ENCODE measurements around the gene TTC23. TPM values are rescaled to one million over a fixed set of nuclear protein-coding genes. Genes with fewer than 3 reads are reported as not detected.

Gene TTC23
- total and polyA plus RNA-seq, 7 experiments from 2014 or later: 0.34 to 4.0 (median 0.92) TPM

DNA sequence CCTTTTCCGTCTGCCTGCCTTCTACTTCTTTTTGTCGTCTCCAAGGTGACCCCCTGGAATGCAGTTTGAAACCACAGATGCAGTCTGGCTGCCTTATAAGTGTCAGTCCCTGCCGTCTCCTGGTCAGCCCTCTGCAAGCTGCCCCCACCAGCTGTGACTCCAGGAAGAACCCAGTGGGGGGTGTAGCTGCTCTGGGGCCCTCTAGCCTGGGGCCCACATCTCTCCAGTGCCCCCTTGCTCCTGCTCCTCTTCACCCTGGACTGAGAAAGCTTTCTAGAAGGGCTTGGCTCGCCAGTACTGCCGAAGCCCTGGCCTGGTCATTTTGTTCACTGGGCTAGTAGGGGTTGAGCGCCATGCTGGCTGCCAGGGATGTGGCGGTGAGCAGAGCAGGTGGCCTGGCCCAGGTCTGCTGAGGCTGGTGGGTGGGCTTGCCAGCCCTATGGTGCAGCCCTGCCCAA is 123.2 kb downstream of the TTC23 start:
- H3K36me3 Mint-ChIP-seq: no peaks in the 10 kb centered on the region
- Histone ChIP-seq H3K4me3 (ENCODE audit: low read length) (no peak overlapping the region), H3K36me3 (ENCODE audit: control insufficient read depth in 2 of 3, insufficient read depth in 3 of 3, low read length in 3 of 3) (no peaks in the 10 kb centered on the region), H3K27ac (ENCODE audit: low read depth, low read length) (no peak overlapping the region), H3K27me3 (ENCODE audit: control insufficient read depth in 2 of 2, insufficient read depth in 2 of 2, low read length in 2 of 2) (no peaks in the 10 kb centered on the region), H3K4me1 (ENCODE audit: control insufficient read depth in 2 of 2, insufficient read depth in 2 of 2, low read length in 2 of 2) (no peaks in the 10 kb centered on the region), H3K9me3 (ENCODE audit: control insufficient read depth in 2 of 3, low read length in 3 of 3) (no peaks in the 10 kb centered on the region)
- intact Hi-C loops (cut with micrococcal nuclease): no loop called here
- H3K9me3 Mint-ChIP-seq: no peaks in the 10 kb centered on the region
- no peak for DNase-seq
- ChIA-PET CTCF (no interaction called here), POLR2A (no interaction called here)
- no peak for ATAC-seq
- peaks cover 0 to 3% (median 0%) of the 10 kb centered on the region in 5 donors for H3K27me3 Mint-ChIP-seq
- H3K27ac Mint-ChIP-seq: no peak overlapping the region
- no peak overlapping the region for H3K4me3 Mint-ChIP-seq
- H3K4me1 Mint-ChIP-seq: no peaks in the 10 kb centered on the region

DNA sequence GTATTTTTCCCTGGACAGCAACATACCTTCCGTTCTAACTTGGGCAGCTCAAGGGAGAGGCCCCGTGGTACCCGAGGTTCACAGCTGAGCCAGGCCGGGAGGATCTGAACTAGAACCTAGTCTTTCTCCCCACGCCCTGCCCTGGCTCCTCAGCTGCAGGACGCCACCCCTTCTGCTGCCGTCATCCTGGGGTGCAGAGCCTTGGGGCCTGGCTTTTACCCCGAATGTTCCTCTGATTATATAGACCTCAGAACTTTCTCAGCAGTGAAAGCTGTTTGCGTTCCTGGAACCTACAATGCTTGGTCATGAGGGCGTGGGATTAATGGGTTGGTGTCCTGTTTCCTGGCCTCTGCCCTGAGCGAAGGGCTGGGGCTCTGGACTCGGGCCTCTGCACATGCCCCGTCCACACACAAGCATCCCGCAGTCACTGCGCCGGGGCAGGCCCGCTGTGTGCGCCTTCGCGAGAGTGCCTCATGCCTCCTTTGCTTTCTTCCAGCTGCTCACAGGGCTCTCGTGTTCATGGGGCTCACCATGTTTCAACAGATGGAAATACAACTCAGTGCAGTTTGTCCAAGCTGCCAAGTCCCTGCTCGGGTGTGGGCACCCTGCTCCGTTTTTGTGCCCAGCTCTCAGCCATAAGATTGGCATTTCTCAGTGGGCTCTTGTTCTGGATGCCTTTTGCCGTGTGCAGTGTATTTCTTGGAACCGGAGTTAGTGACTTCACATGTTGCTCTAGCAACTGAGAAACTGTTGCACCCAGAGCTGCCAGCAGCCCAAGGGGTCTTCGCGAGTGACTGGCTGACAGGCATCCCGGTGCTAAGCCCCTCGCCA is 124.1 kb downstream of the TTC23 start:
- ChIA-PET POLR2A (no interaction called here), CTCF (no interaction called here)
- no peak overlapping the region for H3K4me3 Mint-ChIP-seq
- intact Hi-C loops (cut with micrococcal nuclease): no loop called here
- Histone ChIP-seq H3K36me3 (ENCODE audit: control insufficient read depth in 2 of 3, insufficient read depth in 3 of 3, low read length in 3 of 3) (no peaks in the 10 kb centered on the region), H3K27ac (ENCODE audit: low read depth, low read length) (no peak overlapping the region), H3K9me3 (ENCODE audit: control insufficient read depth in 2 of 3, low read length in 3 of 3) (no peaks in the 10 kb centered on the region), H3K4me1 (ENCODE audit: control insufficient read depth in 2 of 2, insufficient read depth in 2 of 2, low read length in 2 of 2) (no peaks in the 10 kb centered on the region), H3K27me3 (ENCODE audit: control insufficient read depth in 2 of 2, insufficient read depth in 2 of 2, low read length in 2 of 2) (no peaks in the 10 kb centered on the region), H3K4me3 (ENCODE audit: low read length) (no peak overlapping the region)
- no peak overlapping the region for H3K27ac Mint-ChIP-seq
- no peaks in the 10 kb centered on the region for H3K36me3 Mint-ChIP-seq
- no peak for ATAC-seq
- H3K9me3 Mint-ChIP-seq: no peaks in the 10 kb centered on the region
- peaks cover 0 to 12% (median 0%) of the 10 kb centered on the region in 5 donors for H3K27me3 Mint-ChIP-seq
- DNase-seq: no peak
- H3K4me1 Mint-ChIP-seq: peaks cover 0 to 2% (median 0%) of the 10 kb centered on the region in 7 donors

DNA sequence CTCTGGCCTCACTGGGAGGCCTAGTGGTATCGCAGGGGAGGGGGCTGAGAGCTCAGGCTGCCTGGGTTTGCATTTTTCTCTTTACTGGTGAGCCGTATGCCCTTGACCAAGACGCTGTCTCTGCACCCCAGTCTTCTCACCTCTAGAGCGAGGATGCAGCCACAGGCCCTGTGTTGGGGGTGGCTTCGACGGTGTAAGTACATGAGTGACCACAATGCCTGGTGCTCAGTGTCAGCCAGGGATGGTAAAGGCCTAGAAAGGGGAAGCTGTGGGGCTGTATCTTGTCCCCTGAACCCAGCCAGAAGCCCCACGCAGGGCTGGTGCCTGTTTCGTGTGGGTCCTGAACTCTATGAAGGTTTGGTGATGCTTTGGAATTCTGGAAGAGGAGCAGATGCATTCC is 124.7 kb downstream of the TTC23 start:
- POLR2A ChIA-PET: no interaction called here
- peaks cover 0 to 2% (median 0%) of the 10 kb centered on the region in 7 donors for H3K4me1 Mint-ChIP-seq
- CTCF ChIA-PET: no interaction called here
- intact Hi-C loops (cut with micrococcal nuclease): no loop called here
- H3K4me3 Mint-ChIP-seq: no peak overlapping the region
- H3K9me3 Mint-ChIP-seq: no peaks in the 10 kb centered on the region
- no peaks in the 10 kb centered on the region for H3K27me3 ChIP-seq (ENCODE audit: control insufficient read depth in 2 of 2, insufficient read depth in 2 of 2, low read length in 2 of 2)
- ATAC-seq (no peak), DNase-seq (no peak)
- no peaks in the 10 kb centered on the region for H3K36me3 Mint-ChIP-seq
- H3K4me1 ChIP-seq (ENCODE audit: control insufficient read depth in 2 of 2, insufficient read depth in 2 of 2, low read length in 2 of 2): no peaks in the 10 kb centered on the region
- no peak overlapping the region for H3K27ac ChIP-seq (ENCODE audit: low read depth, low read length)
- H3K9me3 ChIP-seq (ENCODE audit: control insufficient read depth in 2 of 3, low read length in 3 of 3): no peaks in the 10 kb centered on the region
- H3K27me3 Mint-ChIP-seq: peaks cover 0 to 16% (median 0%) of the 10 kb centered on the region in 5 donors
- H3K27ac Mint-ChIP-seq: no peak overlapping the region
- no peaks in the 10 kb centered on the region for H3K36me3 ChIP-seq (ENCODE audit: control insufficient read depth in 2 of 3, insufficient read depth in 3 of 3, low read length in 3 of 3)
- no peak overlapping the region for H3K4me3 ChIP-seq (ENCODE audit: low read length)

DNA sequence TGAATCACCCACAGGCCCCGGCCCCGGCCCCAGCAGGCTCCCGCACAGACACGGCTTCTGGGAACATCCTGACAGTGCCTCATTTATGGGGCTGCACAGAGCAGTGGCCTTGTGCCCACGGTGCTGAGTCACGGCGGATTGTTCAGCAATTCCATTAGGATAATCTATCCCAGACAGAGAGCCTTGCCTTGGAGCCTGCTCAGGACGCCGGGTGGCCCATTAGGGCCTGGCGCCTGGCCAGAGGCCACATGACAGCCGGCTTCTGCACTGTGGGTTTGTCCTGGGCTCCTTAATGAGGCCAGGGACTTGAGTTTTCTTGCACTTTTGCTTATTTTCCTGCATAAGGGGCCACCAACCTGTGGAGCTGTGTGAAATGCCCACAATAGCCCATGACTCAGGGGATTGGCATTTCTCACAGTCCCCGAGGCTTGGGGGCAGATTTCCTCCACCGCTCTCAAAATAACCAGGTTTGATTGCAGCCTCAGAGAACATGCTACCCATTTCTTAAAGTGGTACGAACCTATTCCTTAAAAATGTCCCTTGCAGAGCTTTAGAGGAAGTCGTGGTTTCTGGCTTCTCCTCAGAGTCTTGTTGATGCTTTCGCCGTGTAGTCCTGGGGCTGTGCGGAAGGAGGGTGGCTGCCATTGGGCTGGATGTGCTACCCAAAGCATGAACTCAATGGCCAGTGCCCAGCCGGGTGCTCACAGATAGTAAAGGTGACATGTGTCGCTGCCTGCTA is 125.5 kb downstream of the TTC23 start:
- ATAC-seq (peak; percentile 50), DNase-seq (no peak)
- Mint-ChIP-seq H3K27ac (no peak overlapping the region), H3K36me3 (no peaks in the 10 kb centered on the region), H3K4me1 (peaks cover 0 to 2% (median 0%) of the 10 kb centered on the region in 7 donors), H3K27me3 (peaks cover 0 to 16% (median 0%) of the 10 kb centered on the region in 5 donors), H3K4me3 (no peak overlapping the region), H3K9me3 (no peaks in the 10 kb centered on the region)
- intact Hi-C loops (cut with micrococcal nuclease): no loop called here
- Histone ChIP-seq H3K4me3 (ENCODE audit: low read length) (no peak overlapping the region), H3K27me3 (ENCODE audit: control insufficient read depth in 2 of 2, insufficient read depth in 2 of 2, low read length in 2 of 2) (no peaks in the 10 kb centered on the region), H3K4me1 (ENCODE audit: control insufficient read depth in 2 of 2, insufficient read depth in 2 of 2, low read length in 2 of 2) (no peaks in the 10 kb centered on the region), H3K27ac (ENCODE audit: low read depth, low read length) (no peak overlapping the region), H3K9me3 (ENCODE audit: control insufficient read depth in 2 of 3, low read length in 3 of 3) (no peaks in the 10 kb centered on the region), H3K36me3 (ENCODE audit: control insufficient read depth in 2 of 3, insufficient read depth in 3 of 3, low read length in 3 of 3) (no peaks in the 10 kb centered on the region)
- POLR2A ChIA-PET: no interaction called here
- CTCF ChIA-PET: no interaction called here

DNA sequence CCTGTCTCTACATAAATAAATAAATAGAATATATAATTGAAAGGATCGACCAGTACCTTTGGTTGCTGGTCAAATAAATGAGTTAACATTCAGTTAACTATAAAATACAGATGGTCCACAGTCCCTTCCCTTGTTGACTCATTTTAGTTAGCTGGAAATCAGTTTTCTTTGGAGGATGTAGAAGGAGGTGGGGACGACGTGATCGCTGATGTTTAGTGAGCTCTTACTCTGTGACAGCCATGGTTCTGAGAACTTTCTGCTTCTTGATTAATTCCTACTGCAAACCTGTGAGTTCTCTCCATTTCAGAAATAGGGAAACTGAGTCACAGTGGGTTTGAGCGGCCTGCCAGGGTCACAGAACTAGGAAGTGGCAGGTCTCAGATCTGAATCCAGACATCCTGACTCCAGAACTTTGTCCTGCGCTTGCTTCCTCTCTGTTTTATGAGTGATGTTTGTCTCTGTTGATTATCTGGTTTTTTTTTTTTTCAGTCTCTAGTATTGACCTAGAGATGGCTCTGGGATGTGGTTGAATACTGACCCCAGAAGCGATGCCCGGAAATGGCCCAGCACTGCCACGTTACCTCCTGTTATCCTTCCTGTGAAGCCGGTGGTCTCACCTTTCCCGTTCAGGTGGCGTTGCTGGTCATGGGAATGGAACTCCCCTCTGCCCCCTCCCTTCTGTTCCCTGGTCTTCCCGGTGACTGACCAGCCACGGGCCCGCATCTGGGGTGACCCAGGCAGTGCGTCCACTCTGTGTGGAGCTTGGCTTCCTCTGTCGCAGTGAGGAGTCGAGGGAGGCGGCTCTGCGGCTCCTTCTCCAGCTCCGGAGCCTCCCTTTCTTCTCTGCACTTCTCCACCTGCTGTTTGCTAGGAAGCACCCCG is 126.3 kb downstream of the TTC23 start:
- H3K36me3 Mint-ChIP-seq: no peaks in the 10 kb centered on the region
- DNase-seq (no peak), ATAC-seq (no peak)
- no peaks in the 10 kb centered on the region for H3K4me1 ChIP-seq (ENCODE audit: control insufficient read depth in 2 of 2, insufficient read depth in 2 of 2, low read length in 2 of 2)
- ChIA-PET POLR2A (no interaction called here), CTCF (interaction anchor here (0.6 kb wide), 1 partner anchor 292 kb away, joined by 4 read pairs; no protein-coding TSS in a partner anchor)
- H3K27me3 Mint-ChIP-seq: peaks cover 0 to 16% (median 0%) of the 10 kb centered on the region in 5 donors
- H3K27ac ChIP-seq (ENCODE audit: low read depth, low read length): no peak overlapping the region
- no peaks in the 10 kb centered on the region for H3K27me3 ChIP-seq (ENCODE audit: control insufficient read depth in 2 of 2, insufficient read depth in 2 of 2, low read length in 2 of 2)
- no peaks in the 10 kb centered on the region for H3K36me3 ChIP-seq (ENCODE audit: control insufficient read depth in 2 of 3, insufficient read depth in 3 of 3, low read length in 3 of 3)
- H3K27ac Mint-ChIP-seq: no peak overlapping the region
- no peak overlapping the region for H3K4me3 ChIP-seq (ENCODE audit: low read length)
- no peaks in the 10 kb centered on the region for H3K9me3 ChIP-seq (ENCODE audit: control insufficient read depth in 2 of 3, low read length in 3 of 3)
- intact Hi-C loops (cut with micrococcal nuclease): no loop called here
- no peaks in the 10 kb centered on the region for H3K9me3 Mint-ChIP-seq
- H3K4me1 Mint-ChIP-seq: peaks cover 0 to 2% (median 0%) of the 10 kb centered on the region in 7 donors
- no peak overlapping the region for H3K4me3 Mint-ChIP-seq

DNA sequence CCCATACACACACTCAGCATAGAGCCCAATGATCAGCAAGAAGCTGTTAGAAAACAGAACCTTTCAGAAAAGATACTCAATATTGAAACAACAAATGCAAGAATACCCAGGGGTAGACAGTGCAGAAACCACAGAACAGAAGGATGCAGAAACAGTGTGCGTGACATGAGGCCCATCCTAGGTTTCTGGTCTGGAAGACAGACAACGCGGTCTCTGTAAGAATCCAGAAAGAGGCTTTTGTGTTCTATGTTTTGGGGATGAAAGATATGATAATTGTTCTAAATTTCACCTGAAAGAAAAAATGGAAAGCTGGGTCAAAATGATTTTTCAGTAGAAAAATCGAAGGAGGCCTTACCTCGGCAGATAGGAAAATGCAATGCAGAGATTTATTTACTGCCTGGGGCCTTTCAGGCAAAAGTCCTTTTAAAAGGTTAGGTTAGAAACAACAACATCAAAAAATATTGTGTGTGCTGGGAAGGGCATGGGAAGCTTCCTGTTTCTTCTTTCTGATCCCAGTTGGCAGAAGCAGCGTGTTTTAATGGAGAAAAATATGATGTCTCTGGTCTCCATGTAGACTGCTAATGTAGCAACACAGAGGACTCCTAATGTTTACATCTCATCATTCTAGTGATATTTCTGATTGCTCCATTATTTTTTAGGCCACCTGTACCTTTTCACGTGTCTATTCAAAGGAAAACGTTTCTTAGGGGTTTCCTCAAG is 127.5 kb downstream of the TTC23 start:
- ATAC-seq: no peak
- Mint-ChIP-seq H3K36me3 (no peaks in the 10 kb centered on the region), H3K27me3 (peaks cover 0 to 16% (median 0%) of the 10 kb centered on the region in 5 donors), H3K27ac (peak overlapping the region in 1 of 9 donors; percentile 53), H3K4me3 (no peak overlapping the region), H3K4me1 (peaks cover 0 to 2% (median 0%) of the 10 kb centered on the region in 7 donors), H3K9me3 (no peaks in the 10 kb centered on the region)
- Histone ChIP-seq H3K9me3 (ENCODE audit: control insufficient read depth in 2 of 3, low read length in 3 of 3) (no peaks in the 10 kb centered on the region), H3K27me3 (ENCODE audit: control insufficient read depth in 2 of 2, insufficient read depth in 2 of 2, low read length in 2 of 2) (no peaks in the 10 kb centered on the region), H3K36me3 (ENCODE audit: control insufficient read depth in 2 of 3, insufficient read depth in 3 of 3, low read length in 3 of 3) (no peaks in the 10 kb centered on the region), H3K4me3 (ENCODE audit: low read length) (no peak overlapping the region), H3K4me1 (ENCODE audit: control insufficient read depth in 2 of 2, insufficient read depth in 2 of 2, low read length in 2 of 2) (no peaks in the 10 kb centered on the region), H3K27ac (ENCODE audit: low read depth, low read length) (no peak overlapping the region)
- POLR2A ChIA-PET: no interaction called here
- DNase-seq: no peak
- intact Hi-C loops (cut with micrococcal nuclease): no loop called here
- CTCF ChIA-PET: interaction anchor here (0.6 kb wide), 1 partner anchor 291 kb away, joined by 4 read pairs; no protein-coding TSS in a partner anchor

Measured in naive thymus-derived CD4-positive, alpha-beta T cell (primary cell).